CD4-positive, alpha-beta memory T cell (primary cell): Measurements from ENCODE around the gene ANOS1. TPM values are rescaled to one million over a fixed set of nuclear protein-coding genes. Genes with fewer than 3 reads are reported as not detected.

Experiments
- CTCF ChIA-PET: fragments of 350-600 bp; sonication (Branson Sonifier 250); formaldehyde crosslinking; loops from one replicate; lab custom pipeline; 2021; ENCODE audit warnings: inconsistent platforms; ENCODE audit not compliant: partially characterized antibody; lab: Charles Lee
- POLR2A ChIA-PET: fragments of 350-600 bp; sonication (Branson Sonifier 250); formaldehyde crosslinking; loops from one replicate; lab custom pipeline; 2021; ENCODE audit not compliant: partially characterized antibody; lab: Charles Lee
- DNase-seq, 5 donors: peaks; one replicate each; pipeline versions ENCODE4 v3.0.0 to v3.0.0-alpha.2; 2020 to 2022; ENCODE audit warnings: mixed read lengths in 1 of 5
- H3K27ac ChIP-seq: one replicate; pipeline ENCODE4 v1.7.0; 2013; ENCODE audit warnings: low read depth, low read length
- H3K27me3 ChIP-seq: 2 replicates; pipeline ENCODE4 v1.7.0; 2013; ENCODE audit warnings: mild to moderate bottlenecking, low read length, moderate library complexity; ENCODE audit not compliant: insufficient read depth
- H3K36me3 ChIP-seq: 2 replicates; pipeline ENCODE4 v1.7.0; 2013; ENCODE audit warnings: mild to moderate bottlenecking, low read length, moderate library complexity; ENCODE audit not compliant: insufficient read depth
- H3K4me1 ChIP-seq: 2 replicates; pipeline ENCODE4 v1.7.0; 2013; ENCODE audit warnings: mild to moderate bottlenecking, low read length, moderate library complexity; ENCODE audit not compliant: insufficient read depth
- H3K4me3 ChIP-seq, 2 donors: one replicate each; pipeline ENCODE4 v1.7.0; 2013; ENCODE audit warnings: low read length in 2 of 2, mild to moderate bottlenecking in 1 of 2
- H3K9me3 ChIP-seq, 2 donors: one replicate each; pipeline ENCODE4 v1.7.0; 2013; ENCODE audit warnings: low read length in 2 of 2, control low read depth in 1 of 2; ENCODE audit not compliant: control insufficient read depth in 1 of 2
- H3K27ac Mint-ChIP-seq, 7 donors: one replicate each; pipeline ENCODE4 v1.8.0; 2020 to 2021; ENCODE audit warnings: mixed read lengths in 7 of 7, mild to moderate bottlenecking in 6 of 7, inconsistent platforms in 3 of 7, moderate library complexity in 3 of 7
- H3K27me3 Mint-ChIP-seq, 2 donors: one replicate each; pipeline ENCODE4 v1.8.0; 2020 to 2021; ENCODE audit warnings: mixed read lengths in 2 of 2
- H3K36me3 Mint-ChIP-seq, 2 donors: one replicate each; pipeline ENCODE4 v1.8.0; 2020 to 2021; ENCODE audit warnings: mixed read lengths in 2 of 2, inconsistent platforms in 1 of 2, mild to moderate bottlenecking in 1 of 2
- H3K4me1 Mint-ChIP-seq, 4 donors: one replicate each; pipeline ENCODE4 v1.8.0; 2020 to 2021; ENCODE audit warnings: mixed read lengths in 4 of 4, mild to moderate bottlenecking in 1 of 4
- H3K4me3 Mint-ChIP-seq, 8 donors: one replicate each; pipeline ENCODE4 v1.8.0; 2020 to 2021; ENCODE audit warnings: mixed read lengths in 8 of 8, mild to moderate bottlenecking in 7 of 8, moderate library complexity in 6 of 8, inconsistent platforms in 3 of 8
- H3K9me3 Mint-ChIP-seq, 8 donors: one replicate each; pipeline ENCODE4 v1.8.0; 2020 to 2021; ENCODE audit warnings: mixed read lengths in 8 of 8, mild to moderate bottlenecking in 5 of 8, inconsistent platforms in 3 of 8, moderate library complexity in 1 of 8
- intact Hi-C: fragments of 100-400 bp; cut with micrococcal nuclease; formaldehyde crosslinking; loops from one replicate; pipeline ENCODE4 v1.15.1; 2023
- polyA plus RNA-seq, 2 donors: library from polyadenylated mRNA; unstranded; fragments of 300-500 nt; fragmentation: Illumina TruSeq; gene quantifications; one replicate each; pipeline ENCODE4 v1.2.3, GENCODE V29; 2021
- total RNA-seq, 2 experiments: library from RNA; stranded (reverse); gene quantifications; one replicate each; pipeline ENCODE4 v1.2.3, GENCODE V29; 2021

Gene ANOS1
- total and polyA plus RNA-seq, 4 experiments from 2014 or later: 0.14 to 0.15 TPM; not detected in 2

- no peak for DNase-seq
- Mint-ChIP-seq H3K27me3 (no peaks in the 10 kb centered on the region), H3K36me3 (no peaks in the 10 kb centered on the region), H3K9me3 (peaks cover 0 to 12% (median 3%) of the 10 kb centered on the region in 8 donors), H3K27ac (no peak overlapping the region), H3K4me1 (no peaks in the 10 kb centered on the region), H3K4me3 (no peak overlapping the region)
- no peak overlapping the region for H3K4me3 ChIP-seq
- no peaks in the 10 kb centered on the region for H3K27me3 ChIP-seq
- ChIA-PET POLR2A (no interaction called here), CTCF (no interaction called here)
- no peaks in the 10 kb centered on the region for H3K9me3 ChIP-seq
- intact Hi-C loops: no loop called here
- no peak overlapping the region for H3K27ac ChIP-seq
- no peaks in the 10 kb centered on the region for H3K4me1 ChIP-seq
- no peaks in the 10 kb centered on the region for H3K36me3 ChIP-seq
Measured at GRCh38 chrX:8663325-8663724, 68.6 kb downstream of the ANOS1 start.

GRCh38 chrX:8657883-8658282, 74.1 kb downstream of the ANOS1 start:
- H3K27me3 ChIP-seq: no peaks in the 10 kb centered on the region
- H3K4me3 Mint-ChIP-seq: no peak overlapping the region
- no peaks in the 10 kb centered on the region for H3K27me3 Mint-ChIP-seq
- CTCF ChIA-PET: no interaction called here
- no peak for DNase-seq
- H3K4me3 ChIP-seq: no peak overlapping the region
- no peaks in the 10 kb centered on the region for H3K4me1 ChIP-seq
- intact Hi-C loops: no loop called here
- no peaks in the 10 kb centered on the region for H3K36me3 Mint-ChIP-seq
- H3K9me3 ChIP-seq: no peaks in the 10 kb centered on the region
- H3K27ac ChIP-seq: no peak overlapping the region
- H3K4me1 Mint-ChIP-seq: no peaks in the 10 kb centered on the region
- H3K9me3 Mint-ChIP-seq: peaks cover 0 to 10% (median 2%) of the 10 kb centered on the region in 8 donors
- H3K36me3 ChIP-seq: no peaks in the 10 kb centered on the region
- POLR2A ChIA-PET: no interaction called here
- no peak overlapping the region for H3K27ac Mint-ChIP-seq

- Mint-ChIP-seq H3K4me1 (no peaks in the 10 kb centered on the region), H3K36me3 (no peaks in the 10 kb centered on the region), H3K4me3 (no peak overlapping the region), H3K9me3 (peaks cover 0 to 2% (median 0%) of the 10 kb centered on the region in 8 donors), H3K27ac (no peak overlapping the region), H3K27me3 (no peaks in the 10 kb centered on the region)
- Histone ChIP-seq H3K36me3 (no peaks in the 10 kb centered on the region), H3K9me3 (no peaks in the 10 kb centered on the region), H3K27ac (no peak overlapping the region), H3K4me3 (no peak overlapping the region), H3K4me1 (no peaks in the 10 kb centered on the region), H3K27me3 (no peaks in the 10 kb centered on the region)
- no peak for DNase-seq
- ChIA-PET POLR2A (no interaction called here), CTCF (no interaction called here)
- intact Hi-C loops: no loop called here
Measured at GRCh38 chrX:8653956-8654355, 78.0 kb downstream of the ANOS1 start.

GRCh38 chrX:8649969-8650368, 82.0 kb downstream of the ANOS1 start:
- H3K4me1 Mint-ChIP-seq: no peaks in the 10 kb centered on the region
- Histone ChIP-seq H3K27me3 (no peaks in the 10 kb centered on the region), H3K27ac (no peak overlapping the region), H3K9me3 (no peaks in the 10 kb centered on the region), H3K4me1 (no peaks in the 10 kb centered on the region), H3K4me3 (no peak overlapping the region), H3K36me3 (no peaks in the 10 kb centered on the region)
- no peaks in the 10 kb centered on the region for H3K27me3 Mint-ChIP-seq
- CTCF ChIA-PET: no interaction called here
- H3K36me3 Mint-ChIP-seq: no peaks in the 10 kb centered on the region
- peaks cover 0 to 4% (median 0%) of the 10 kb centered on the region in 8 donors for H3K9me3 Mint-ChIP-seq
- no peak overlapping the region for H3K27ac Mint-ChIP-seq
- no peak overlapping the region for H3K4me3 Mint-ChIP-seq
- POLR2A ChIA-PET: no interaction called here
- intact Hi-C loops: no loop called here
- DNase-seq: no peak

GRCh38 chrX:8647176-8647575, 84.8 kb downstream of the ANOS1 start:
- H3K4me1 Mint-ChIP-seq: no peaks in the 10 kb centered on the region
- POLR2A ChIA-PET: no interaction called here
- DNase-seq: no peak
- Histone ChIP-seq H3K4me3 (no peak overlapping the region), H3K27me3 (no peaks in the 10 kb centered on the region), H3K9me3 (no peaks in the 10 kb centered on the region), H3K36me3 (no peaks in the 10 kb centered on the region), H3K27ac (no peak overlapping the region), H3K4me1 (no peaks in the 10 kb centered on the region)
- no peaks in the 10 kb centered on the region for H3K27me3 Mint-ChIP-seq
- H3K9me3 Mint-ChIP-seq: peaks cover 0 to 2% (median 0%) of the 10 kb centered on the region in 8 donors
- no peak overlapping the region for H3K27ac Mint-ChIP-seq
- CTCF ChIA-PET: no interaction called here
- no peak overlapping the region for H3K4me3 Mint-ChIP-seq
- no peaks in the 10 kb centered on the region for H3K36me3 Mint-ChIP-seq
- intact Hi-C loops: no loop called here

- Histone ChIP-seq H3K36me3 (no peaks in the 10 kb centered on the region), H3K9me3 (no peaks in the 10 kb centered on the region), H3K4me3 (no peak overlapping the region), H3K27ac (no peak overlapping the region), H3K4me1 (no peaks in the 10 kb centered on the region), H3K27me3 (no peaks in the 10 kb centered on the region)
- H3K4me3 Mint-ChIP-seq: no peak overlapping the region
- intact Hi-C loops: no loop called here
- no peak overlapping the region for H3K27ac Mint-ChIP-seq
- H3K36me3 Mint-ChIP-seq: no peaks in the 10 kb centered on the region
- ChIA-PET POLR2A (no interaction called here), CTCF (no interaction called here)
- no peaks in the 10 kb centered on the region for H3K4me1 Mint-ChIP-seq
- H3K27me3 Mint-ChIP-seq: no peaks in the 10 kb centered on the region
- no peak for DNase-seq
- peaks cover 0 to 2% (median 0%) of the 10 kb centered on the region in 8 donors for H3K9me3 Mint-ChIP-seq
Measured at GRCh38 chrX:8639949-8640475, 91.9 kb downstream of the ANOS1 start.

- no peaks in the 10 kb centered on the region for H3K4me1 ChIP-seq
- no peaks in the 10 kb centered on the region for H3K4me1 Mint-ChIP-seq
- H3K27ac ChIP-seq: no peak overlapping the region
- H3K9me3 ChIP-seq: no peaks in the 10 kb centered on the region
- H3K36me3 ChIP-seq: no peaks in the 10 kb centered on the region
- no peak overlapping the region for H3K4me3 ChIP-seq
- no peak overlapping the region for H3K4me3 Mint-ChIP-seq
- CTCF ChIA-PET: no interaction called here
- no peaks in the 10 kb centered on the region for H3K36me3 Mint-ChIP-seq
- no peaks in the 10 kb centered on the region for H3K27me3 Mint-ChIP-seq
- intact Hi-C loops: no loop called here
- no peak overlapping the region for H3K27ac Mint-ChIP-seq
- POLR2A ChIA-PET: no interaction called here
- H3K27me3 ChIP-seq: no peaks in the 10 kb centered on the region
- H3K9me3 Mint-ChIP-seq: peaks cover 0 to 2% (median 0%) of the 10 kb centered on the region in 8 donors
- DNase-seq: no peak
Measured at GRCh38 chrX:8636497-8636896, 95.4 kb downstream of the ANOS1 start.

GRCh38 chrX:8635812-8636211, 96.1 kb downstream of the ANOS1 start:
- Mint-ChIP-seq H3K27ac (no peak overlapping the region), H3K4me1 (no peaks in the 10 kb centered on the region), H3K27me3 (no peaks in the 10 kb centered on the region), H3K4me3 (no peak overlapping the region), H3K9me3 (peaks cover 0 to 2% (median 0%) of the 10 kb centered on the region in 8 donors), H3K36me3 (no peaks in the 10 kb centered on the region)
- POLR2A ChIA-PET: no interaction called here
- CTCF ChIA-PET: no interaction called here
- H3K27me3 ChIP-seq: no peaks in the 10 kb centered on the region
- H3K4me1 ChIP-seq: no peaks in the 10 kb centered on the region
- H3K9me3 ChIP-seq: no peaks in the 10 kb centered on the region
- DNase-seq: no peak
- no peaks in the 10 kb centered on the region for H3K36me3 ChIP-seq
- no peak overlapping the region for H3K27ac ChIP-seq
- no peak overlapping the region for H3K4me3 ChIP-seq
- intact Hi-C loops: no loop called here
